Measurements from ENCODE around the gene SERPINB8.
"Not testable (repeated sequence)": the region's sequence is repeated elsewhere in the genome, so short reads cannot be mapped to it uniquely, and the experiment has no call there.

The SERPINB8 gene, protein sequence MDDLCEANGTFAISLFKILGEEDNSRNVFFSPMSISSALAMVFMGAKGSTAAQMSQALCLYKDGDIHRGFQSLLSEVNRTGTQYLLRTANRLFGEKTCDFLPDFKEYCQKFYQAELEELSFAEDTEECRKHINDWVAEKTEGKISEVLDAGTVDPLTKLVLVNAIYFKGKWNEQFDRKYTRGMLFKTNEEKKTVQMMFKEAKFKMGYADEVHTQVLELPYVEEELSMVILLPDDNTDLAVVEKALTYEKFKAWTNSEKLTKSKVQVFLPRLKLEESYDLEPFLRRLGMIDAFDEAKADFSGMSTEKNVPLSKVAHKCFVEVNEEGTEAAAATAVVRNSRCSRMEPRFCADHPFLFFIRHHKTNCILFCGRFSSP

DNA sequence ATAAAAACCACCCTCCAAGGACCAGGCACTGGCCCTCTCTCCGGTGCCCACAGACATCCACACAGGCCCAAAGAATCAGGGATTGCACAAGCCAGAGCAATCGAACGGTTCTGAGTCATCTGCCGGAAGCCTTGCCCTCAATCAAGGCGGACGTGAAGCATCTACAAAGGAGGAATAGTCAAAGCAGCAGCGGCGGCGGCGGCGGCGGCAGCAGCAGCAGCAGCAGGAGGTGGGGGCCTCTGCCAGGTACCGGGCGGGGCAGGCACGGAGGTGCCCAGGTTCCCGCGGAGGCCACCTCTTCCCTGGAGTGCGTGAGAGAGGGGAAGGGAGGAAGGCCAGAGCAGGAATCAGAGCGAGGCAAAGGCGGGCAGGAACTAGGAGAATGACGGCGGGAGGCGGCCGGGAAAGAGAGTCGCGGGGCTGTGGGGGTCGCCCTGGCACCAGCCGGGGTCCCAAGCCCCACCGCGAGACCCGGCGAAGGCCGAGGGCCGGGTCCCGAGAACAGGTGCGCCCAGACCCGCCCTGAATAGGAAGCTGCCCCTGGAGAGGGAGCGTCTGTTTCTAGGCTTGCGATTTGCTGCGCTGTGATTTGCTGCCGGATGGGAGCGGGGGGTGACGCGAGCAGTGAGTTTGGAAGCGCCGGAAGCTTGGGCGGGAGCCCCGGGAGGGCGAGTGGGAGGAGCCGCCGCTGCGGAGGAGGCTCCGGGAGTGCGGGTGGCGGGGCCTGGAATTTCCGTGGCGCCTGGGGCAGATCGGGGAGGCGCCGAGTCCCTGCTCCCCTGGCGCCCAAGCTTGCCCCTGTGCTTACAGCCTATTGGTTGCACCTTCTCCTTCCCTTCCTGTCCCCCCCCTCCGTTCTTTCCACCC lies at the start of gene SERPINB8:
SERPINB8 (plus strand) TSS at position 140 of the 867 bp plus-strand sequence. CDS start 8,228 bp downstream, outside the sequence.
- DNase-seq (ENCODE audit: low read depth in 2 of 2) = peak; percentile 67 to 71

DNA sequence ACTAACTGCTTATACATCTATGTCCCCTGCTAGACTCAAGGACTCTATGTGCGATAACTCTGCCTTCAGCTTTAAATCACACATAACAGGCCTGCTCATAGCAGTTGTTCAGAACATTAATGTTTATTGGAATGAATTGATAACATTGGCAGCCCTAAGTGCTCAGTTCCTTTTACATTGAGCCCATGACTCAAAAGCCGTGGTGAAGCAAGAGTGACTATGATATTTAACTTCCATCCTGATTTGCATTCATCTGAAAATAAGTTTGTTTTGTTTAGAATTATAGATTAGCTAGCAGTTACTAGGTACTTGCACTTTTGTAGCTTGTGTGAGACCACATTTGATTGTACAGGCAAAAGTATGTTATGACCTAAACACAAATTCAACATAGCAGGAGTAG lies 47.8 kb upstream of the SERPINB8 start:
- no peak for DNase-seq (ENCODE audit: low read depth in 2 of 2)

DNA sequence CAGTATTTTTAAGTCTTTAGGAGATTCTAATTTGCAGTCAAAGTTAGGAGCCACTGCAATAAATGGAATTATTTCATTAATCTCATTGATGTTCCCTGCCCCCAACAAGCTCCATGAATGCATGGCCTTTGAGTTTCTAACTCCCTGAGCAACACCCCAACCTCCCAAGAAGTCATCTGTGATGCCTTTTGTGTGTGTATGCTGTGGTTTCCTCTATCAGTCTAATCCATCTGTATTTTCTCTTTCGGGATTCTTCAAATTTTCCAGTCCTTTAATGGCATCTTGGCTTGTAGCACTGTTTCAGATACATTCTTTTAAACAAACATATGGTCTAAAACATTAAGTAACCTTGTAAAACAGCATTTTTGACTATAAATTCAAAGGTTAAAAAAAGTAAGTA lies 45.3 kb upstream of the SERPINB8 start:
- DNase-seq (ENCODE audit: low read depth in 2 of 2) = no peak

DNA sequence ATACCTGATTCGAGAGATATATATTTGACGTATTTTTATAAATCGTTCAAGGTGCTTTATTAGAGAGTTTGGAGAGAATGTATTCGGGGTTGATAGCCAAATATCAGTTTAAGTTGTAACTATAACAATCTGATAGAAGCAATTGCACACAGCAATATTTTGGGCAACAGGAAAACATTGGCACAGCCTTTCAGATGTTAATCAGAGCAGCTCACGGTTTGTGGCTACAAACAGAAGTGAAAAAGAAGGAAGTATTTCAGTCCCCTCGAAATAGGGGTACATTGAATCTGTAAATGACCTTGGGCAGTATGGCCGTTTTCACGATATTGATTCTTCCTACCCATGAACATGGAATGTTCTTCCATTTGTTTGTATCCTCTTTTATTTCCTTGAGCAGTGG lies 41.5 kb upstream of the SERPINB8 start:
- DNase-seq (ENCODE audit: low read depth in 2 of 2) = no peak

DNA sequence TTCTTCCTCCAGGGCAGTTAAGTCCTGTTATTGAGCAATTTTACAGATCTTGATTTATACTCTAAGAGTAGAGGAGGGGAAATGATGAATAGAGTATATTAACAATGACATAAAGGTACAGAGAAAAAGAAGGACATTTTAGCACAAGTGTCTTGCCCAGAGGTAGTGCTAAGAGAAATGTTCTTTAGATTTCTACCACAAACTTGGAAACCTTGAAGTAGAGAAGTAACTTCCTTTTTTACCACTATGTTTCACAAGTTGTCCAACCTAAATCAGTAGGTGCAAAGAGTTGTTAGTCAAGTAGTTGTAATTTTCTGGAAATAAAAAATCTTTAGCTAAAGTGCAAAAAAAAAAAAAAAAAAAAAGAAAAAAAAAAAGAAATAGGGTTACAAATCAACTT lies 40.5 kb upstream of the SERPINB8 start:
- DNase-seq (ENCODE audit: low read depth in 2 of 2) = not testable (repeated sequence)

DNA sequence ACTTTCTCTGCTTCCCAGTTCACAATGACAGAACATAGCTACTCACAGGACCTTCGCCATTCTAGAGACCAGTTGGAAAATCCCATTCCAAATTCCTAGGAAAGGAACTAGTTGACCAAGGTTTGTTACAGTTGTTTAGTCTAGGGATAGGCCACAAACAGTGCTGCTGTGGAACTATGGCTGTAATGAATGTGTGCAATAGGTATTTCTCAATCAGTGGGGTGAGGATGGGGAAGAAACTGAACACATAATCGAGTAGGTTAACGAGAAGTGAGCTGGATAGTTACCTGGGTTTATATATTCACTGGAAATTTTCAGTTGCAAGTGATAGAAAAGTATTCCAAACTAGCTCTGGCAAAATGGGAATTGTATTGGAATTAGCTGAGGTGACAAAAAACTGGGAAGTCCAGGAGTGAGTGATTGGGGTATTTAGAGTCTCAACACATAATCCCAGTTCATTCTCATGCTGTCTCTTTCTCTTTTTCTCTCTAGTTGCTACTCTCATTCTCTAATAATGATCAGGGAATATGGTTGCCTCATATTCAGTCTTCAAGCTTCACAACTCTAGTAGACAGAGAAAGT lies 39.0 kb upstream of the SERPINB8 start:
- DNase-seq (ENCODE audit: low read depth in 2 of 2) = no peak

DNA sequence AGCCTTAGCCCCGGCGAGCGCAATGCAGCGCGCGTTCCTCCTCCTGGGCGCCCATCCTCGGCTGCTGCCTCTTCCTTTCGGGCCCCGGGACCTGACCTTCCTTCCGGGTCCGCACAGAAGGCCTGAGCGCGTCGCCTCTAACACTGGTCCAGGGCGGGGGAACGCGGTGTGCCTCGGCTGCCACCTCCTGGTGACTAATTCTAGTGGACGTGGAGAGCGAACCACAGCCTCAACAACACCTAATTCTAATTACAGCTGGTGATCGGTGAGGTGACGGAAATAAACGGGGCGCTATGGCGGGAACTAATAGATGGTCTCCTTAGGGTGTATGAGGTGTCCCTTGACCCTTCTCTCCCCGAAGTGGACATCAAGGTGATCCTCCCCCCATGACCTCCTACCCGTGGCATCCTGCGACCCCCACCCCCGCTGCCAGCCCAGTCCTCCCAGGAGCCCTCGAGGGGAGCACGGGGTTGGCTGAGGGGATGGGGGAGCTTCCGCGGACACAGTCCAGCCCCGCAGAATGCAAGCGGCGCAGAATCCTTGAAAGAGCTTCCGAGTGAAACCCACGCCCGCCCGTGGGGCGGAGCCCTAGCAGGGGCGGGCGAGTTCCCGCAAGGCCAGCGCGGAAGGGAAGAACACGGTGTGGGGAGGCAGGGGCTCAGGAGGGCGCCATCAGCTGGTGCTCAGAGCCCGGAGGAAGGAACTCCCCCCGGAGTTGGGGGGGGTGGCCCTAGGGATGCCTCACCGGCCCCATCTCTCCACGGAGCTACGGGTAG lies 33.5 kb upstream of the SERPINB8 start:
- DNase-seq (ENCODE audit: low read depth in 2 of 2) = peak; percentile 13 to 23

DNA sequence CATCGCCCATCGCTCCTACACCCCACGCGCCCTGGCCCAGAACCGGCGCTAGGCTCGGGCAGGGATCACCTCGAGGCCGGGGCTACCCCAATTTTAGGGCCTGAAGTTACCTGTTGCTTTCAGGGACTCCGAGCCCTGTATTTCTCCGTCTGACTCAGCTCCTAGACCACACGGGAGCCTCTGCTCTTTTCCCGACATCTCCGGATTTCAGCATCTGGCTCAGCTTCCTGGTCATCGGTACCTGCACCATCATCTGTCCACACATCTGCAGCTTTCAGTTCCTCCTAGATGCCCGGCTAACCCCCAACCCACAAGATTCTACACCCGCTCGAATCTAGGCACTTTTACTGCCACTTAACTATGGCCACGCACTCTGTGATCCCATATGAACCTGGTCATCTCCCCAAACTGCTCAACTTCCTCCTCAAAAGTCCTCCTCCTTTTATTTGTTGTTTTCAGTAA lies 32.9 kb upstream of the SERPINB8 start:
- no peak for DNase-seq (ENCODE audit: low read depth in 2 of 2)

DNA sequence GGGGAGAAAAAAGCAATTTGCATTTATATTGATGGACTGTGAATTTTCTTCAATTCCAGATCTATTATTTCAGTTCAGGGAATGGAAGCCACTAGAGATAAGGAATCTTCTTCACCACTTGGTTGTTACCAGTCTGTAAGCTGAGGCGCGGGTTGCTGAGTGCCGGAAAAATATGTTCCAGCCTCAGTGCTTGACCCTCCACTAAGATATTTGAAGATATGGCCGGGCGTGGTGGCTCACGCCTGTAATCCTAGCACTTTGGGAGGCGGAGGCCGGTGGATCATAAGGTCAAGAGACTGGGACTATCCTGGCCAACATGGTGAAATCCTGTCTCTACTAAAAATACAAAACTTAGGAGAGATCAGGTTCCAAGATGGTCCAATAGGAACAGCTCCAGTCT lies 29.9 kb upstream of the SERPINB8 start:
- DNase-seq (ENCODE audit: low read depth in 2 of 2) = no peak

DNA sequence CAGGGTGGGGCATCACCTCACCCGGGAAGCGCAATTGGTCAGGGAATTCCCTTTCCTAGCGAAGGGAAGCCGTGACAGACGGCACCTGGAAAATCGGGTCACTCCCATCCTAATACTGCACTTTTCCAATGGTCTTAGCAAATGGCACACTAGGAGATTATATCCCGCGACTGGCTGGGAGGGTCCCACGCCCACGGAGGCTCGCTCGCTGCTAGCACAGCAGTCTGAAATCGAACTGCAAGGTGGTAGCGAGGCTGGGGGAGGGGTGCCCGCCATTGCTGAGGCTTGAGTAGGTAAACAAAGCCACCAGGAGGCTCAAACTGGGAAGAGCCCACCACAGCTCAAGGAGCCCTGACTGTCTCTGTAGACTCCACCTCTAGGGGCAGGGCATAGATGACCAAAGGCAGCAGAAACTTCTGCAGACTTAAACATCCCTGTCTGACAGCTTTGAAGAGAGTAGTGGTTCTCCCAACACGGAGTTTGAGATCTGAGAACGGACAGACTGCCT lies 29.3 kb upstream of the SERPINB8 start:
- not testable (repeated sequence) for DNase-seq (ENCODE audit: low read depth in 2 of 2)

DNA sequence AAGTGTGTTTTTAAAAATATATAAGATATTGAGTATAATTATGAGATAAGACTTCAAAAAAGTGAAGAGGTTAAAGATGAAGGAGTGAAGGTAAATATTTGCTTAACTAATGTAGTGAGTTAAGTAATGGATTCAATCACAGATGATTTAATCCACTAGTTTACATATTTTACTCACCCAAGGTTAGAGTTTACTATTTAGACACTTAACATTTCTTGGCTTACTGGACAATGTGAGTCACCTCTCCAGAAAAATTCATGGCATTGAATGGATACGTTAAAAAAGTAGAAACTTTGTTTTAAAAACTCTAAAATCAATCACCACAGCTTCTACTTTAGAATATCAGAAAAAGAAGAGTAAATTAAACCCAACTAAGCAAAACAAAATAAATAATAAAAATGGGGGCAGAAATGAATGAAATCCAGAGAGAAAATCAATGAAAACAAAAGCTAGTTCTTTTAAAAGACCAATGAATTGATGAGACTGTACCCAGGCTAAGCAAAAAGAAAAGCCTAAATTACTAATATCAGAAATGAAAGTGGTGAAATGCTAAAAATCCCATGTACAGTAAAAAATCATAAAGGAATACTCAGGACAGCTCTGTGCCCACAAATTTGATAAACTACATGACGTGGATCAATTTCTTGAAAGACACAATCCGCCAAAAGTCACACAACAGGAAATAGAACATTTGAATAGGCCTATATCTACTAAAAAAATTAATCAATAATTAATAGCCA lies 22.7 kb upstream of the SERPINB8 start:
- DNase-seq (ENCODE audit: low read depth in 2 of 2) = no peak

DNA sequence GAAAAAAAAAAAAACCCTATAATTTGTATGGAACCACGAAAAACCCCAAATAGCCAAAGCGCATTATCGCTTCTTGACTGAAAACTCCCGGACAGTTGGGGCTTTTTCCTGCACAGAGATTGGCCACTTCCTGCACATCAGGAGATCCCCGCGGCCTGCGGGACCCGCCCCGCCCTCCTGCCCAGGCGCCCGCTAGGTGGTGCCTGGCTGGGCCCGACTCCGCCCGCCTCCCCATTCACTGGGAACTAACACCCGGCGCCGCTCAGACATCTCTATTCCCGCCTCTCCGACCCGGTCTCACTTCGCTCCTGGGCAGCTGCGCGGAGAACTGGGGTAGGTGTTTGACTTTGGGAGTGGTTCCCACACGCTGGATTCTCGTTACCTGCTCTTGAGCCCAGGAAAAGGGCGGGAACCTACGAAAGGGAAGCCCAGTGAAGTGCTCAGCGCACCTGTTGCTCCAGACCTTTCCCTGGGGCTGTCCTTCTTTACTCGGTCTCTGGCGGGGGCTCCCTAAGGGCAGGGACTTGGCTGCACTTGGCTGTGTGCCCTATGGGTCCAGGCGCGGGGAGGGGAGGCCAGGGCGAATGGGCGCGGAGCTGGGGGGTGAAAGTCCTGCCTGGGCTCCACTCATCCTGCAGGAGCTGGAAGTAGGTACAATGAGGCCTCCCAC lies 20.7 kb upstream of the SERPINB8 start, which contains the start of gene HMSD:
HMSD (plus strand) TSS at position 234 of the 670 bp plus-strand sequence. CDS start 4,155 bp downstream, outside the sequence.
- DNase-seq (ENCODE audit: low read depth in 2 of 2) = peak; percentile 17 to 28

DNA sequence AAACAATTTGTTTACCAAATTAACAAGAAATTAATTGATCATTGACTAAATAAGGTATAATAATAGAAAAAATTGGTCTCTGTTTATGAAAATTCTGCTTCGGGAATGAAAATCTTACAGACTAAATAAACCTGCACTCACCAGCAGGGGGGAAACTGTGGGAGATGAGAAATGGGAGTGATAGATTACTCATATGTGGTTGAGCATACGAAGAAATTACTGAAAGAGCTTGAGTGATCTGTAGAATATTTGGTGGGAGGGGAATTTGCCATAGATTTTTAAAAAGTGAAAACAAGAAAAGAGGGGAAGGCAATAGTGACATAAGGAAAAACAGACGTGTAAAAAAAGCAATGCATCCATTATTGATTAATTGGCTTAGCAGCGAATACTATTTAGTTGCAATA lies 18.6 kb upstream of the SERPINB8 start:
- DNase-seq (ENCODE audit: low read depth in 2 of 2) = no peak

DNA sequence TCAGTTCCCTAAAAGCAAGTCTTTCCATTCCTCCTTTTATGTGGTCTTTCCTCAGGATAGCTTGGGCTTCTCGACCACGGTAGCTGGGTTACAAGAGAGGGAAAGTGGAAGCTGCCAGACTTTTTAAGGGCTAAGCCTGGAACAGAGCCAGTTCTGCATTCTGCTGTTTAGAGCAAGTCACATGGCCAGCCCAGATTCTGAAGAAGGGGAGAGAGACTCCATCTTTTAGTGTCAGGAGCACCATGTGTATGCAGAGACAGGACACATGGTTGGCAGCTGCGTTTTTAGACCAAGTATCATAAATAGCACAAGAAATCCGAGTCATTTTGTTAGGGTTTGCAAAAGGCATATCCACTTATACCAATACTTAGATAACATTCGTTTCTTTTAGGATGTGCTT lies 16.1 kb upstream of the SERPINB8 start:
- DNase-seq (ENCODE audit: low read depth in 2 of 2) = no peak

DNA sequence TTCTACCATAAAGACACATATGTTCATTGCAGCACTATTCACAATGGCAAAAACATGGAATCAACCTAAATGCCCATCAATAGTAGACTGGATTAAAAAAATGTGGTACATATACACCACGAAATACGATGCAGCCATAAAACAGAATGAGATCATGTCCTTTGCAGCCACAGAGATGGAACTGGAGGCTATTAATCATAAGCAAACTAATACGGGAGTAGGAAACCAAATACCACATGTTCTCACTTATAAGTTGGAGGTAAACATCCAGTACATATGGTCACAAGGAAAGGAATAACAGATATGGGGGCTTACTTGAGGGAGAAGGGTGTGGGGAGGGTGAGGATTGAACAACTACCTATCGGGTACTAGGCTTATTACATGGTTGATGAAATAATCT lies 13.1 kb upstream of the SERPINB8 start:
- DNase-seq (ENCODE audit: low read depth in 2 of 2) = no peak

DNA sequence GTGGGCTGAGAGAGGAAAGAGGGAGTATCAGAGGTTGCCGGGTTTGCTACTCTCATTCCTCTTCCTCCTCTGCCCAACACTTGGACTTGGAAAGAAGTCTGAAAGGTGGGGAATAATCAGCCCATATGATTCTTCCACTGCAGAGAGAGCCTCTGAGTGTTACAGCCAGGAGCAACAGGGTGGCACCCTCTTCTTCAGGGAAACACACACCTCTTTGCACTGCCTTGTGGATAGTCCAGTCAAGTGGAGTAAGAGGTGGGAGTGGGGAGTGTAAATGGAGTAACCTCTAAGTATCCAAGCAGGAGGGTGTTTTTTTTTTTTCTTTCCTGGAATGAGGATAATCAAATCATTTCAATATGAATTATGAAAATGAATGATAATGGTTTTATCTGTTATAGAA lies 9.0 kb upstream of the SERPINB8 start:
- DNase-seq (ENCODE audit: low read depth in 2 of 2) = no peak

DNA sequence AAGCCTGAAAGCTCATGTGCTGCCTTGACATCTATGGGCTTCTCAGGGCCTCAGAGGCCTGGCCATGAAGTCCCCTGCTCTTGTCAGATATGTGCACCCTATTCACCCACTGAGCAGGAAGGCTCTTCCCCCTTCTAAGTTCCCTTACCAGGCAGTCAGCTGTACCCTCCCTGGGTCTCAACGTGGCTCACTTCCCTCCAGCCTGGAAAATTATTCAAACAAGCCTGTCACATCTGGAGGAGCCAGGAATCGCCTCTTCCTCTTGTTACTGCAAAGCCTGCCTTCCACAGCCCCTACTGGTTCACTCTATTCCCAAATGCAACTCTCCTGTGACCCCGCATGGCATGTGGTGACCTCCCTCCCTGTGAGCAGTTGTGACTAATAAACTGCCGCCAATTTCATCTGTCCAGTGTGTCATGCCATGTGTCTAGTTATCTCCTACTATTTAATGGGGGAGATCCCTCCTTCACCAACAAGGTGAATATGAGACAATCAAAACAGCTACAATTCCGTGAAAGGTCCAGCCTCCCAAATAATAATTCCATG lies 8.4 kb upstream of the SERPINB8 start:
- DNase-seq (ENCODE audit: low read depth in 2 of 2) = no peak

DNA sequence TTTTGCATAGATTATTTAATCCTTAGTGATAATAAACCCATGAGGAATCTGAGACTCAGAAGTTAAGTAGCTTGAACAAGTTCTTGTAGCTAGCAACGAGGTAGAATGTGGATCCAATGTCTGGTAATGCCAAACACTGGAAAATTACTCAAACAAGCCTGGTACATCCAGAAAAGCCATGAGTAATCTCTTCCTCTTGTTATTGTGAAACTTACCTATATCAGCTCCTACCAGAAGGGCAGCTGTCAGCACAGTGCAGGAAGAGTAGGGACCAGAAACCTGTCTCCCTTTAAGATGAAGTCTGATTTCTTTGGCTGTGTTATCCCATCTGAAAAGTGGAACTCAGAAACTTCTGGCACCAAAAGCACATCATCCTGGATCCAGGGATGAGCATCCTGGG lies 7.7 kb upstream of the SERPINB8 start:
- no peak for DNase-seq (ENCODE audit: low read depth in 2 of 2)

DNA sequence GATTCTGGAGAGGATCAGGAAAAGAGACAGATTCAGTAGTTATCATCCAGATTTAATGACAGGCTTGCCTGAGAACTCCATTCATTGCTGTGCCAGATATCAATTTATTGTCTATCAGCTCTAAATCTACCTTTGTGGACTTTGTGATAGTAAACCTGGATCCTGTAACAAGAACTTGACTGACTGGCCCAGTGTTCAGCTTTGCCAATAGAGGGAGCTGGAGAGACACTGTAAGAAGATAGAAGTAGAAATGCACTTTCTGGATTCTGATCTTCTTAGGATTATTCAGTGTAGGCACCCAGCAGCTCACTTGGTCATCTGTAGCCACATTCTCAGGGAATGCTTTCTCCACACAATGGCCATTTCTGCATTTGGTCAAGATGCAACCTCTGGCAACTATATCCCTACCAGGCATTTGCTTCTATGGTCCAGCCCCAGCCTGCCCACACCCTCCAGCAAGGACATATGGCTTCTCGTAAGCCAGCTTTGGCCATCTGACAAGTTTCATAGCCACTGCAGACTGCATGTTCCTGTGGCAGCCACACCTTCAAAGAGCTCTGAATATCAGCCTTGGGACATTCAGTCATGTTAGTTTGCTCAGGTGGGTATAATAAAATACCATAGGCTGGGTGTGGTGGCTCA lies 6.1 kb upstream of the SERPINB8 start:
- DNase-seq (ENCODE audit: low read depth in 2 of 2) = peak in 1 of 2 donors; percentile 39

Data from stimulated activated CD8-positive, alpha-beta memory T cell treated with anti-CD3 and anti-CD28 coated beads, Interleukin-7, amount 100 ng/mL, for 4 hours (primary cell).